ENCODE measurements around the gene SON. TPM values are rescaled to one million over a fixed set of nuclear protein-coding genes. Genes with fewer than 3 reads are reported as not detected.

Gene SON
- total and polyA plus RNA-seq, 9 donors: 138 to 238 (median 198) TPM

DNA sequence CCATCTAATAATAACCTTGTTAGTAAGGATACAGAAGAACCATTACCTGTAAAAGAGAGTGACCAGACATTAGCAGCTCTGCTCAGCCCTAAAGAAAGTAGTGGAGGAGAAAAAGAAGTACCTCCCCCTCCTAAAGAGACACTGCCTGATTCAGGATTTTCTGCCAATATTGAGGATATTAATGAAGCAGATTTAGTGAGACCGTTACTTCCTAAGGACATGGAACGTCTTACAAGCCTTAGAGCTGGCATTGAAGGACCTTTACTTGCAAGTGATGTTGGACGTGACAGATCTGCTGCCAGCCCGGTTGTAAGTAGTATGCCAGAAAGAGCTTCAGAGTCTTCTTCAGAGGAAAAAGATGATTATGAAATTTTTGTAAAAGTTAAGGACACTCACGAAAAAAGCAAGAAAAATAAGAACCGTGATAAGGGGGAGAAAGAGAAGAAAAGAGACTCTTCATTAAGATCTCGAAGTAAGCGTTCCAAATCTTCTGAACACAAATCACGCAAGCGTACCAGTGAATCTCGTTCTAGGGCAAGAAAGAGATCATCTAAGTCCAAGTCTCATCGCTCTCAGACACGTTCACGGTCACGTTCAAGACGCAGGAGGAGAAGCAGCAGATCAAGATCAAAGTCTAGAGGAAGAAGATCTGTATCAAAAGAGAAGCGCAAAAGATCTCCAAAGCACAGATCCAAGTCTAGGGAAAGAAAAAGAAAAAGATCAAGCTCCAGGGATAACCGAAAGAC is 11.6 kb downstream of the SON start:
- WGBS (ENCODE audit: insufficient coverage): 95% methylated on average over 18 of the region's 18 CpGs
- Histone ChIP-seq H3K36me3 (ENCODE audit: control insufficient read depth, insufficient read depth, low read length) (peaks cover 72% of the 10 kb centered on the region), H3K27ac (ENCODE audit: low read length) (no peak overlapping the region), H3K4me3 (ENCODE audit: low read length) (no peak overlapping the region), H3K9me3 (replicated peaks; ENCODE audit: control insufficient read depth, low read depth, low read length) (no peaks in the 10 kb centered on the region), H3K4me1 (ENCODE audit: control insufficient read depth, insufficient read depth, low read length) (no peaks in the 10 kb centered on the region), H3K27me3 (ENCODE audit: control insufficient read depth, insufficient read depth, low read length) (no peaks in the 10 kb centered on the region)
- no peak for DNase-seq

DNA sequence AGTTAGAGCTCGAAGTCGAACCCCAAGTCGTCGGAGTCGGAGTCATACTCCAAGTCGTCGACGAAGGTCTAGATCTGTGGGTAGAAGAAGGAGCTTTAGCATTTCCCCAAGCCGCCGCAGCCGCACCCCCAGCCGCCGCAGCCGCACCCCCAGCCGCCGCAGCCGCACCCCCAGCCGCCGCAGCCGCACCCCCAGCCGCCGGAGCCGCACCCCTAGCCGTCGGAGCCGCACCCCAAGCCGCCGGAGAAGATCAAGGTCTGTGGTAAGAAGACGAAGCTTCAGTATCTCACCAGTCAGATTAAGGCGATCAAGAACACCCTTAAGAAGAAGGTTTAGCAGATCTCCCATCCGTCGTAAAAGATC is 12.1 kb downstream of the SON start:
- Histone ChIP-seq H3K36me3 (ENCODE audit: control insufficient read depth, insufficient read depth, low read length) (peaks cover 71% of the 10 kb centered on the region), H3K9me3 (replicated peaks; ENCODE audit: control insufficient read depth, low read depth, low read length) (no peaks in the 10 kb centered on the region), H3K4me1 (ENCODE audit: control insufficient read depth, insufficient read depth, low read length) (no peaks in the 10 kb centered on the region), H3K4me3 (ENCODE audit: low read length) (no peak overlapping the region), H3K27ac (ENCODE audit: low read length) (no peak overlapping the region), H3K27me3 (ENCODE audit: control insufficient read depth, insufficient read depth, low read length) (no peaks in the 10 kb centered on the region)
- 97% methylated on average over 22 of the region's 32 CpGs for WGBS (ENCODE audit: insufficient coverage)
- no peak for DNase-seq

DNA sequence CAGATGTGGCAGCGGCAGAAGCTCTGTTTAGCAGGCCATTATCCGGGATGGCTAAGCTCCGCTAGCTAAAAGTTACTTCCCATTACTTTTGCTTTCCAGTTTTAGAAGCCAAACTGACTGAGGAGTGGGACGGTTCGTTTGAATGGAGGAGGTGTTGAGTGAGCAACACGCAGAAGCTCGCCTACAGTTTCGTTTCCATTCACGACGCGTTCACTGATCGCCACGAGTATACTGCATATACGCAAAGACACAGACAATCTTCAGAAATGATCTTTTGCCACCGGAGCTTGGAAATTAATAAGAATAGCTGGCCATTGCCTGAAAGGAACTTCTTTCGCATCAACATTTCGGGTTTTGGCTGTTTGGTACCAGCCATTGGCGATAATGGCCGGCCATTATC is 14.6 kb downstream of the SON start:
- no peaks in the 10 kb centered on the region for H3K27me3 ChIP-seq (ENCODE audit: control insufficient read depth, insufficient read depth, low read length)
- no peak overlapping the region for H3K27ac ChIP-seq (ENCODE audit: low read length)
- H3K36me3 ChIP-seq (ENCODE audit: control insufficient read depth, insufficient read depth, low read length): peaks cover 58% of the 10 kb centered on the region
- H3K9me3 ChIP-seq (replicated peaks; ENCODE audit: control insufficient read depth, low read depth, low read length): no peaks in the 10 kb centered on the region
- 94% methylated on average over 13 of the region's 19 CpGs for WGBS (ENCODE audit: insufficient coverage)
- no peaks in the 10 kb centered on the region for H3K4me1 ChIP-seq (ENCODE audit: control insufficient read depth, insufficient read depth, low read length)
- H3K4me3 ChIP-seq (ENCODE audit: low read length): no peak overlapping the region
- DNase-seq: no peak

DNA sequence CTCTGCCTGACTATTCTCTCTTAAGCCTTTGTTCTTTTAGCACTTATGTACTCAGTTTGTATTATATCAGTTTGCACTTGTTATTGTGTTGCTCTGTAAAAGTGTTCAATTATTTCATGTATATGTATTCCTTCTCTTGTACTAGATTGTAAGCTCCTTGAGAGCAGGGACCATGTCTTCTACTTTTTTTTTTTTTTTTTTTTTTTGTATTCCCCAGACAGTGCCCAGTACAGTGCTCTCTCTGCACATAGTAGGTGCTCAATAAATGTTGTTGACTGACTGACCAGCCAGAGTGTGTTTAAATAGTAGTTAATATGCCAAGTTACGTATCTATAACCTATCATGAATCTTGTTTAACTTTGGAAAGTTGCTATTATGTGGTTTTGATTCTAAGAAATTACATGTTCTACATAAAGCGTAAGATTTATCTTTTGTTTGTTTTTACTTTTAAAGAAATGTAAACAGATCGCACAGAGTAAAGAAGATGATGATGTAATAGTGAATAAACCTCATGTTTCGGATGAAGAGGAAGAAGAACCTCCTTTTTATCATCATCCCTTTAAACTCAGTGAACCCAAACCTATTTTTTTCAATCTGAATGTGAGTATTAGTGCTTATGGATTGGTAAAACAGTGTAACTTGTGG is 16.1 kb downstream of the SON start:
- H3K9me3 ChIP-seq (replicated peaks; ENCODE audit: control insufficient read depth, low read depth, low read length): no peaks in the 10 kb centered on the region
- H3K36me3 ChIP-seq (ENCODE audit: control insufficient read depth, insufficient read depth, low read length): peaks cover 45% of the 10 kb centered on the region
- H3K27ac ChIP-seq (ENCODE audit: low read length): no peak overlapping the region
- DNase-seq: no peak
- H3K27me3 ChIP-seq (ENCODE audit: control insufficient read depth, insufficient read depth, low read length): no peaks in the 10 kb centered on the region
- H3K4me3 ChIP-seq (ENCODE audit: low read length): no peak overlapping the region
- no peaks in the 10 kb centered on the region for H3K4me1 ChIP-seq (ENCODE audit: control insufficient read depth, insufficient read depth, low read length)
- WGBS (ENCODE audit: insufficient coverage): no CpG with 5 or more reads among the region's 4 CpGs

DNA sequence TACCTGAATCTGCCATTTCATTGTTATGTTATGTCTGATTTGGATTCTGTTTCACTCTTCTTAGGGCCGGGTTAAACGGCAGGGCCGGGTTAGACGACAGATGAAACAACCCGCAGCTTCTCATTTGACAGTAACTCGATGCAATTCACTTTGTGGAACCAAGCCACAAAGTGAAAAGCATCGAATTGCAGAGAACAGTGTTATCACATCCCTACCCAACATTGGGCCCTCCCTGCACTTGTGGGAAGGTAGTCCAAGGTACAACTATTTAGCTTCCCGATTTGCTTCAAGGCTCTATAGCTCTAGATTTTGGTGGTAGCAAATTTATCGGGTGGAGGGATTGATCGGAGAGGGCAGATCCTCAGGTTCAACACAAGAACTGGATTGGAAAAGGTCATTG is 17.0 kb downstream of the SON start:
- H3K4me1 ChIP-seq (ENCODE audit: control insufficient read depth, insufficient read depth, low read length): no peaks in the 10 kb centered on the region
- WGBS (ENCODE audit: insufficient coverage): 94% methylated on average over 6 of the region's 10 CpGs
- peaks cover 36% of the 10 kb centered on the region for H3K36me3 ChIP-seq (ENCODE audit: control insufficient read depth, insufficient read depth, low read length)
- H3K27ac ChIP-seq (ENCODE audit: low read length): no peak overlapping the region
- no peaks in the 10 kb centered on the region for H3K9me3 ChIP-seq (replicated peaks; ENCODE audit: control insufficient read depth, low read depth, low read length)
- no peak for DNase-seq
- H3K27me3 ChIP-seq (ENCODE audit: control insufficient read depth, insufficient read depth, low read length): no peaks in the 10 kb centered on the region
- H3K4me3 ChIP-seq (ENCODE audit: low read length): no peak overlapping the region

DNA sequence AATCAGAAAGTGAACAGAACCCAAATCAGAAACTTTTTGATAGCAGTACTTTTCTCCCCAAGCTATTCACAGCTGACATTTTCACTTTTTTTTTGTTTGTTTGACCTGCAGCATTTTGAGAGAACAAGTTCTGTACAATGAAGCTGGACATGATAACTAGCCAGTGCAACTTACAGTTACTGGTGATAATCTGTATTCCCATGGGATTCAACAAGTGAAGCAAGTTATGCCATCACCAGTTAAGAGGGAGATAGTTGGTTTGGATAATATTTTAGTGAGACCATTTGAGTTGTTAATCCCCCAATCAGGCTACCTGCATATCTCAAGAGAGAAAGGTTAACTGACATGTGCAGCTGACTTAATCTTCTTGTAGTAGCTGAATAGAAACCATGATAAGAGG is 18.1 kb downstream of the SON start:
- no peak for DNase-seq
- H3K27ac ChIP-seq (ENCODE audit: low read length): no peak overlapping the region
- H3K27me3 ChIP-seq (ENCODE audit: control insufficient read depth, insufficient read depth, low read length): no peaks in the 10 kb centered on the region
- no peaks in the 10 kb centered on the region for H3K9me3 ChIP-seq (replicated peaks; ENCODE audit: control insufficient read depth, low read depth, low read length)
- peaks cover 33% of the 10 kb centered on the region for H3K36me3 ChIP-seq (ENCODE audit: control insufficient read depth, insufficient read depth, low read length)
- H3K4me1 ChIP-seq (ENCODE audit: control insufficient read depth, insufficient read depth, low read length): no peaks in the 10 kb centered on the region
- no peak overlapping the region for H3K4me3 ChIP-seq (ENCODE audit: low read length)

DNA sequence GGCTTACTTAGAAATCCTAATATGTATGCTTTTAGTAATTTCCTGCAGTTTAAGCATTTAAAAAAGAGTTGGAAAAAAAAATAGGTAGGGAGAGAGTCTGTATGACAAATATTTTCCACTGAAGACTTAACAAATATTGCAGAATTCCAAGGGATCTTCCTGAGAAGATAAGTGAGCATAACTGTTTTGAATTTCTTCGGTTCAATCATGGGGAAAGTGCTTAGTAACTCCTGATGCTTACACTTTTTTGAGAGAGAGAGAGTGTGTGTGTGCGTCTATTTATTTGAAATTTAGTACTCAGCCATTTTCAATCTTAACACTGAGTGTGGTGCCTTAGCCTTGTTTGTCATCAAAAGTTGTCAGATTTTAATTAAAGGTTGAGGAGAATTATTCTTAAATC is 18.5 kb downstream of the SON start:
- no peak overlapping the region for H3K4me3 ChIP-seq (ENCODE audit: low read length)
- WGBS (ENCODE audit: insufficient coverage): no CpG with 5 or more reads among the region's 2 CpGs
- no peak overlapping the region for H3K27ac ChIP-seq (ENCODE audit: low read length)
- no peaks in the 10 kb centered on the region for H3K9me3 ChIP-seq (replicated peaks; ENCODE audit: control insufficient read depth, low read depth, low read length)
- peaks cover 33% of the 10 kb centered on the region for H3K36me3 ChIP-seq (ENCODE audit: control insufficient read depth, insufficient read depth, low read length)
- no peaks in the 10 kb centered on the region for H3K27me3 ChIP-seq (ENCODE audit: control insufficient read depth, insufficient read depth, low read length)
- DNase-seq: peak; percentile 18
- H3K4me1 ChIP-seq (ENCODE audit: control insufficient read depth, insufficient read depth, low read length): no peaks in the 10 kb centered on the region

DNA sequence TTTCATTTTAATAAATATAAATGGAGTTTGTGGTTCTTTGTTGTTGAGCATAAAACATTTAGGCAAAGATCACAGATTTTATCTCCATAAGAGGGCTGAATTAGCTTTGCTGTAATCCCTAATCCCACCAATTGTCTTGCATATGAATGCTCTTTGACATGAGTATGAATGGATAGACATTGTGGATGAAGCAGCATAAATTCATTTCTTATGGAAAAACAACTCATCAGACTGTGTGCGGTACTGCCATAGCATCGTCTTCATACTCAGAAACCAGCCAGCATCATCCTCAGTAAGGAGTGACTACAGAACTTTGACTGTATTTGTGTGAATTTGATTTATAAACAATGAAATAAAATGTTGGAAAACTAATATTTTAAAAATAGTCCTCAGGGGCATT is 19.6 kb downstream of the SON start:
- H3K9me3 ChIP-seq (replicated peaks; ENCODE audit: control insufficient read depth, low read depth, low read length): no peaks in the 10 kb centered on the region
- no peaks in the 10 kb centered on the region for H3K27me3 ChIP-seq (ENCODE audit: control insufficient read depth, insufficient read depth, low read length)
- no peak for DNase-seq
- H3K27ac ChIP-seq (ENCODE audit: low read length): no peak overlapping the region
- H3K4me1 ChIP-seq (ENCODE audit: control insufficient read depth, insufficient read depth, low read length): no peaks in the 10 kb centered on the region
- no CpG with 5 or more reads among the region's 2 CpGs for WGBS (ENCODE audit: insufficient coverage)
- no peak overlapping the region for H3K4me3 ChIP-seq (ENCODE audit: low read length)
- peaks cover 26% of the 10 kb centered on the region for H3K36me3 ChIP-seq (ENCODE audit: control insufficient read depth, insufficient read depth, low read length)

DNA sequence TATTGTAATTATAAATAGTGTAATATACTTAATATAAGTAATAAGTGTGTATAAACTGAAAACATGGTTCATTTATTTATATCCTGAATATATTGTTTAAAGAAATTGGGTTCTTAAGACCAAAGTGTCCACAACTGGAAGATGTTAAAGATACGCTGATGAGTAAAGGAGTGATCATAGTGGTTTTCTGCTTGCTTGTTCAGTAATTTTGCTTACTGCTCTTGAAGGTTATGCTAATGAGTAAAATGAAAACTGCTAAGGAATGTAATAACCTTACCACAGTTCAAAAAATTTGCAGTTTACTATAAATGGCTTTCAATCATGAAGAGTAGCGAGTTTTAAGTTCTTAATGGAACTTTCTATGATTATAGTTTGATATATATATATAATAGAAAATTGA is 23.7 kb downstream of the SON start:
- DNase-seq: no peak
- H3K9me3 ChIP-seq (replicated peaks; ENCODE audit: control insufficient read depth, low read depth, low read length): no peaks in the 10 kb centered on the region
- no peak overlapping the region for H3K27ac ChIP-seq (ENCODE audit: low read length)
- H3K4me1 ChIP-seq (ENCODE audit: control insufficient read depth, insufficient read depth, low read length): no peaks in the 10 kb centered on the region
- H3K27me3 ChIP-seq (ENCODE audit: control insufficient read depth, insufficient read depth, low read length): no peaks in the 10 kb centered on the region
- H3K4me3 ChIP-seq (ENCODE audit: low read length): no peak overlapping the region
- no CpG with 5 or more reads among the region's 2 CpGs for WGBS (ENCODE audit: insufficient coverage)
- peaks cover 17% of the 10 kb centered on the region for H3K36me3 ChIP-seq (ENCODE audit: control insufficient read depth, insufficient read depth, low read length)

DNA sequence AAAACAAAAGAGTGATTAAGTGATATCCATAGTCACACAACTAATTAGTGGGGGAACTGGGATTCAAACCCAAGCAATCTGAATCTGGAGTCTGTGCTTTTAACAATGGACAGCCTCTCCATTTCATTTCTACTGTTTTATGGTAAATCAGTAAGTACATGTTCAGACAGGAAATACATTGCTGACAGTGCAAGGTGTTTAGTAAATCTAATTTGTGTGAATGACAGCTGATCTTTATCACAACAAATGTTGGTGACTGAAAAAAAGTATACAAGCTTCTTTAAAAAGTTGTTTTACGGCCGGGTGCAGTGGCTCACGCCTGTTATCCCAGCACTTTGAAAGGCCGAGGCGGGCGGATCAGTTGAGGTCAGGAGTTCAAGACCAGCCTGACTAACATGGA is 25.1 kb downstream of the SON start:
- no peaks in the 10 kb centered on the region for H3K4me1 ChIP-seq (ENCODE audit: control insufficient read depth, insufficient read depth, low read length)
- no peak for DNase-seq
- H3K27me3 ChIP-seq (ENCODE audit: control insufficient read depth, insufficient read depth, low read length): no peaks in the 10 kb centered on the region
- peaks cover 20% of the 10 kb centered on the region for H3K36me3 ChIP-seq (ENCODE audit: control insufficient read depth, insufficient read depth, low read length)
- no peaks in the 10 kb centered on the region for H3K9me3 ChIP-seq (replicated peaks; ENCODE audit: control insufficient read depth, low read depth, low read length)
- WGBS (ENCODE audit: insufficient coverage): 74% methylated on average over 6 of the region's 6 CpGs
- H3K4me3 ChIP-seq (ENCODE audit: low read length): no peak overlapping the region
- no peak overlapping the region for H3K27ac ChIP-seq (ENCODE audit: low read length)
